ENCODE data around the gene AFF1. TPM values are rescaled to one million over a fixed set of nuclear protein-coding genes. Genes with fewer than 3 reads are reported as not detected.

AFF1 gene
- total RNA-seq, 1 experiment from 2014 or later: 52.8 TPM

GRCh38 chr4:87088186-87088585 is 153.4 kb downstream of the AFF1 start:
- Histone ChIP-seq H3K9me3 (ENCODE audit: insufficient read depth, low read depth) (no peaks in the 10 kb centered on the region), H3K36me3 (ENCODE audit: low read depth) (0 out of 2 replicates have a peak, but pooled peaks cover 3% of the 10 kb centered on the region), H3F3A (ENCODE audit: insufficient read depth, low read depth) (peaks cover 11% of the 10 kb centered on the region), H3K4me3 (no peak overlapping the region), H3K27me3 (ENCODE audit: insufficient read depth, low read depth) (no peaks in the 10 kb centered on the region), H3K4me2 (no peak overlapping the region), H2AFZ (no peak overlapping the region), H3K4me1 (replicated peaks; ENCODE audit: insufficient read depth) (peaks cover 24% of the 10 kb centered on the region), H3K79me2 (ENCODE audit: low read depth) (0 out of 2 replicates have a peak, but pooled peaks cover 3% of the 10 kb centered on the region), H3K9me2 (ENCODE audit: insufficient read depth) (no peaks in the 10 kb centered on the region), H4K20me1 (ENCODE audit: insufficient read depth) (no peaks in the 10 kb centered on the region), H3K27ac (no peak overlapping the region)
- TF ChIP-seq, protein P1, sequence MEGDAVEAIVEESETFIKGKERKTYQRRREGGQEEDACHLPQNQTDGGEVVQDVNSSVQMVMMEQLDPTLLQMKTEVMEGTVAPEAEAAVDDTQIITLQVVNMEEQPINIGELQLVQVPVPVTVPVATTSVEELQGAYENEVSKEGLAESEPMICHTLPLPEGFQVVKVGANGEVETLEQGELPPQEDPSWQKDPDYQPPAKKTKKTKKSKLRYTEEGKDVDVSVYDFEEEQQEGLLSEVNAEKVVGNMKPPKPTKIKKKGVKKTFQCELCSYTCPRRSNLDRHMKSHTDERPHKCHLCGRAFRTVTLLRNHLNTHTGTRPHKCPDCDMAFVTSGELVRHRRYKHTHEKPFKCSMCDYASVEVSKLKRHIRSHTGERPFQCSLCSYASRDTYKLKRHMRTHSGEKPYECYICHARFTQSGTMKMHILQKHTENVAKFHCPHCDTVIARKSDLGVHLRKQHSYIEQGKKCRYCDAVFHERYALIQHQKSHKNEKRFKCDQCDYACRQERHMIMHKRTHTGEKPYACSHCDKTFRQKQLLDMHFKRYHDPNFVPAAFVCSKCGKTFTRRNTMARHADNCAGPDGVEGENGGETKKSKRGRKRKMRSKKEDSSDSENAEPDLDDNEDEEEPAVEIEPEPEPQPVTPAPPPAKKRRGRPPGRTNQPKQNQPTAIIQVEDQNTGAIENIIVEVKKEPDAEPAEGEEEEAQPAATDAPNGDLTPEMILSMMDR (conservative IDR thresholded peaks at IDR 0.05): no peak
- no peak for TF ChIP-seq EZH2 (IDR thresholded peaks at IDR 0.05; ENCODE audit: low read depth)
- CTCF ChIA-PET: no interaction called here
- POLR2A ChIA-PET (ENCODE audit: unreplicated experiment): no interaction called here
- intact Hi-C loops (cut with micrococcal nuclease; ENCODE audit: unreplicated experiment): no loop called here
- DNase-seq: no peak
- no TSS peak for BruUV-seq (replicated peaks)

- H3K36me3 ChIP-seq (ENCODE audit: low read depth): 0 out of 2 replicates have a peak, but pooled peaks cover 3% of the 10 kb centered on the region
- H3K9me3 ChIP-seq (ENCODE audit: insufficient read depth, low read depth): no peaks in the 10 kb centered on the region
- peak in 1 of 2 experiments; percentile 67 for DNase-seq
- H3K9me2 ChIP-seq (ENCODE audit: insufficient read depth): no peaks in the 10 kb centered on the region
- peak overlapping the region; percentile 28; the same call in 1 of the 2 replicates for H3K4me2 ChIP-seq
- no TSS peak for BruUV-seq (replicated peaks)
- TF ChIP-seq, protein P1 (conservative IDR thresholded peaks at IDR 0.05): no peak
- TF ChIP-seq EZH2 (IDR thresholded peaks at IDR 0.05; ENCODE audit: low read depth): no peak
- H3K27ac ChIP-seq: peak overlapping the region; percentile 50; the same call in 1 of the 2 replicates
- 0 out of 2 replicates have a peak, but pooled peaks cover 3% of the 10 kb centered on the region for H3K79me2 ChIP-seq (ENCODE audit: low read depth)
- peaks cover 27% of the 10 kb centered on the region for H3K4me1 ChIP-seq (replicated peaks; ENCODE audit: insufficient read depth)
- ChIA-PET CTCF (interaction anchor here (0.8 kb wide), 1 partner anchor 154 kb away, joined by 4 read pairs; the partner anchor contains the start of gene AFF1), POLR2A (ENCODE audit: unreplicated experiment) (interaction anchor here (0.6 to 0.7 kb wide), 4 partner anchors 50 to 1593 kb away, joined by 3 to 5 read pairs (median 3); partner anchors contain the start of gene PTPN13)
- H2AFZ ChIP-seq: no peak overlapping the region
- no peaks in the 10 kb centered on the region for H4K20me1 ChIP-seq (ENCODE audit: insufficient read depth)
- peaks cover 14% of the 10 kb centered on the region for H3F3A ChIP-seq (ENCODE audit: insufficient read depth, low read depth)
- intact Hi-C loops (cut with micrococcal nuclease; ENCODE audit: unreplicated experiment): no loop called here
- H3K27me3 ChIP-seq (ENCODE audit: insufficient read depth, low read depth): no peaks in the 10 kb centered on the region
- no peak overlapping the region for H3K4me3 ChIP-seq
These were observed 154.6 kb downstream of the AFF1 start for GRCh38 chr4:87089368-87089767.

- TF ChIP-seq EZH2 (IDR thresholded peaks at IDR 0.05; ENCODE audit: low read depth): no peak
- no peak for DNase-seq
- Histone ChIP-seq H3K27me3 (ENCODE audit: insufficient read depth, low read depth) (no peaks in the 10 kb centered on the region), H3F3A (ENCODE audit: insufficient read depth, low read depth) (peaks cover 14% of the 10 kb centered on the region), H3K9me3 (ENCODE audit: insufficient read depth, low read depth) (no peaks in the 10 kb centered on the region), H3K79me2 (ENCODE audit: low read depth) (0 out of 2 replicates have a peak, but pooled peaks cover 3% of the 10 kb centered on the region), H3K4me1 (replicated peaks; ENCODE audit: insufficient read depth) (peaks cover 27% of the 10 kb centered on the region), H3K9me2 (ENCODE audit: insufficient read depth) (no peaks in the 10 kb centered on the region), H3K36me3 (ENCODE audit: low read depth) (0 out of 2 replicates have a peak, but pooled peaks cover 3% of the 10 kb centered on the region), H4K20me1 (ENCODE audit: insufficient read depth) (no peaks in the 10 kb centered on the region), H3K4me3 (no peak overlapping the region), H3K27ac (no peak overlapping the region), H3K4me2 (no peak overlapping the region), H2AFZ (no peak overlapping the region)
- POLR2A ChIA-PET (ENCODE audit: unreplicated experiment): interaction anchor here (0.5 to 0.6 kb wide), 2 partner anchors 13 to 92 kb away, joined by 3 read pairs; no protein-coding TSS in a partner anchor
- no TSS peak for BruUV-seq (replicated peaks)
- CTCF ChIA-PET: no interaction called here
- intact Hi-C loops (cut with micrococcal nuclease; ENCODE audit: unreplicated experiment): loop anchor here (5.0 kb wide), 1 partner anchor 83 kb away; no protein-coding TSS in a partner anchor
These were observed 155.5 kb downstream of the AFF1 start for GRCh38 chr4:87090305-87090704.
